ENCODE measurements around the gene TMEM176A.

The TMEM176A gene

DNA sequence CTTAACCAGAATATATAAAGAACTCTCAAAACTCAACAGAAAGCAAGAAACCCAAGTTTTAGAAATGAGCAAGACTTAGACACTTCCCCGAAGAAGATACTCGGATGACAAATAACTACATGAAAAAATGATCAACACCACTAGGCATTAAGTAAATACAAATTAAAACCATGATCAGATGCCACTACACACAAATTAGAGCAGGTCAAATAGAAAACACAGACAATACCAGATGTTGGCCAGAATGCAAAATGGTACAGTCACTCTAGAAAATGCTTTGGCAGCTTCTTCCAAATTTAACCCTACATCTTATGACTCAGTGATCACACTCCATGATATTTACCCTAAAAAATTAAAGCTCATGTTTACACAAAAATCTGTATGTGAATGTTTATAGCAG is 18.4 kb downstream of the TMEM176A start:
- TF ChIP-seq USF1 (IDR thresholded peaks at IDR 0.05) (no peak), CEBPB (IDR thresholded peaks at IDR 0.05) (no peak), EGR1 (IDR thresholded peaks at IDR 0.05) (no peak), FOXM1 (IDR thresholded peaks at IDR 0.05; ENCODE audit: borderline replicate concordance, low read depth) (no peak), CREB1 (IDR thresholded peaks at IDR 0.05; ENCODE audit: low read depth) (no peak)

GRCh38 chr7:150820148-150820547 is 19.6 kb downstream of the TMEM176A start:
- TF ChIP-seq CREB1 (IDR thresholded peaks at IDR 0.05; ENCODE audit: low read depth) = no peak
- TF ChIP-seq, protein P1, sequence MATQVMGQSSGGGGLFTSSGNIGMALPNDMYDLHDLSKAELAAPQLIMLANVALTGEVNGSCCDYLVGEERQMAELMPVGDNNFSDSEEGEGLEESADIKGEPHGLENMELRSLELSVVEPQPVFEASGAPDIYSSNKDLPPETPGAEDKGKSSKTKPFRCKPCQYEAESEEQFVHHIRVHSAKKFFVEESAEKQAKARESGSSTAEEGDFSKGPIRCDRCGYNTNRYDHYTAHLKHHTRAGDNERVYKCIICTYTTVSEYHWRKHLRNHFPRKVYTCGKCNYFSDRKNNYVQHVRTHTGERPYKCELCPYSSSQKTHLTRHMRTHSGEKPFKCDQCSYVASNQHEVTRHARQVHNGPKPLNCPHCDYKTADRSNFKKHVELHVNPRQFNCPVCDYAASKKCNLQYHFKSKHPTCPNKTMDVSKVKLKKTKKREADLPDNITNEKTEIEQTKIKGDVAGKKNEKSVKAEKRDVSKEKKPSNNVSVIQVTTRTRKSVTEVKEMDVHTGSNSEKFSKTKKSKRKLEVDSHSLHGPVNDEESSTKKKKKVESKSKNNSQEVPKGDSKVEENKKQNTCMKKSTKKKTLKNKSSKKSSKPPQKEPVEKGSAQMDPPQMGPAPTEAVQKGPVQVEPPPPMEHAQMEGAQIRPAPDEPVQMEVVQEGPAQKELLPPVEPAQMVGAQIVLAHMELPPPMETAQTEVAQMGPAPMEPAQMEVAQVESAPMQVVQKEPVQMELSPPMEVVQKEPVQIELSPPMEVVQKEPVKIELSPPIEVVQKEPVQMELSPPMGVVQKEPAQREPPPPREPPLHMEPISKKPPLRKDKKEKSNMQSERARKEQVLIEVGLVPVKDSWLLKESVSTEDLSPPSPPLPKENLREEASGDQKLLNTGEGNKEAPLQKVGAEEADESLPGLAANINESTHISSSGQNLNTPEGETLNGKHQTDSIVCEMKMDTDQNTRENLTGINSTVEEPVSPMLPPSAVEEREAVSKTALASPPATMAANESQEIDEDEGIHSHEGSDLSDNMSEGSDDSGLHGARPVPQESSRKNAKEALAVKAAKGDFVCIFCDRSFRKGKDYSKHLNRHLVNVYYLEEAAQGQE (IDR thresholded peaks at IDR 0.05; ENCODE audit: low read depth) = no peak

DNA sequence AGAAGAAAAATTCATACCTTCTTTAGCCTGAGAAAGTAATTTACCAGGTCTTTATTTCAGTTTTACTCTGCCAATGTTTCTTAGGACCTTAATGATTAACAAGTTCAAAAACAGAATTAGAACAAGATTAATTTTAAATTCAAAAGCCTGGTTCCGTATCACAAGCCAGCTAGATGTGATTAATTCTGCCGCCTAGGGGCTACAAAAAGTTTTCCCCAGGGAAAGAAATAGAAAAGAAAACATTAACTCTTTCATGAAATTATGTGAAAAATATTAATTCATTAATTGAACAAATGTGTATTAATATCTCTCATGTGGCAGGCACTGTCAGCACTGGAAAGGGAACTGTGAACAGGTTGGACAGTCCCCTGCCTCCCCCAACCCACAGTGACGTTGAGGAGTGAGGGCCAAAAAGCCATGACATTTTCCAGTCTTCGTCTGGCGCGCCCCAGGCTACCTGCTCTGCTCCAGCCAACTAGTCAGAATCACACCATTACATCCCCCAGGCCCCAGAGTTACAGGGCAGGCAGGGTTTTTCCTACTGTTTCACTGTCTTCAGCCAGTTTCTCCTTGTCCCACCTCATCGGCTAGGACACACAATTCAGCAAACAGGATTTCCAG is 20.1 kb downstream of the TMEM176A start:
- TF ChIP-seq RAD21 (IDR thresholded peaks at IDR 0.05; ENCODE audit: low read depth) = no peak
- no peak for TF ChIP-seq YY1 (IDR thresholded peaks at IDR 0.05; ENCODE audit: low read depth)
- TF ChIP-seq TEAD4 (IDR thresholded peaks at IDR 0.05) = no peak
- TF ChIP-seq EGR1 (IDR thresholded peaks at IDR 0.05) = no peak
- TF ChIP-seq CEBPB (IDR thresholded peaks at IDR 0.05) = no peak
- TF ChIP-seq TCF12 (IDR thresholded peaks at IDR 0.05; ENCODE audit: low read depth) = no peak
- no peak for TF ChIP-seq ZBTB7A (IDR thresholded peaks at IDR 0.05; ENCODE audit: low read depth)
- TF ChIP-seq CREB1 (IDR thresholded peaks at IDR 0.05; ENCODE audit: low read depth) = no peak

GRCh38 chr7:150823043-150823442 is 22.5 kb downstream of the TMEM176A start:
- TF ChIP-seq TAF1 (IDR thresholded peaks at IDR 0.05; ENCODE audit: low read depth) (no peak), RAD21 (IDR thresholded peaks at IDR 0.05; ENCODE audit: low read depth) (no peak), FOXM1 (IDR thresholded peaks at IDR 0.05; ENCODE audit: borderline replicate concordance, low read depth) (no peak), YY1 (IDR thresholded peaks at IDR 0.05; ENCODE audit: low read depth) (no peak), ZBTB7A (IDR thresholded peaks at IDR 0.05; ENCODE audit: low read depth) (no peak), CREB1 (IDR thresholded peaks at IDR 0.05; ENCODE audit: low read depth) (no peak), CEBPB (IDR thresholded peaks at IDR 0.05) (no peak), USF1 (IDR thresholded peaks at IDR 0.05) (no peak), TEAD4 (IDR thresholded peaks at IDR 0.05) (no peak), TCF12 (IDR thresholded peaks at IDR 0.05; ENCODE audit: low read depth) (no peak), EGR1 (IDR thresholded peaks at IDR 0.05) (no peak), MAX (IDR thresholded peaks at IDR 0.05) (no peak), EP300 (IDR thresholded peaks at IDR 0.05; ENCODE audit: borderline replicate concordance) (no peak)
- TF ChIP-seq, protein P1 (IDR thresholded peaks at IDR 0.05; ENCODE audit: low read depth) = no peak

DNA sequence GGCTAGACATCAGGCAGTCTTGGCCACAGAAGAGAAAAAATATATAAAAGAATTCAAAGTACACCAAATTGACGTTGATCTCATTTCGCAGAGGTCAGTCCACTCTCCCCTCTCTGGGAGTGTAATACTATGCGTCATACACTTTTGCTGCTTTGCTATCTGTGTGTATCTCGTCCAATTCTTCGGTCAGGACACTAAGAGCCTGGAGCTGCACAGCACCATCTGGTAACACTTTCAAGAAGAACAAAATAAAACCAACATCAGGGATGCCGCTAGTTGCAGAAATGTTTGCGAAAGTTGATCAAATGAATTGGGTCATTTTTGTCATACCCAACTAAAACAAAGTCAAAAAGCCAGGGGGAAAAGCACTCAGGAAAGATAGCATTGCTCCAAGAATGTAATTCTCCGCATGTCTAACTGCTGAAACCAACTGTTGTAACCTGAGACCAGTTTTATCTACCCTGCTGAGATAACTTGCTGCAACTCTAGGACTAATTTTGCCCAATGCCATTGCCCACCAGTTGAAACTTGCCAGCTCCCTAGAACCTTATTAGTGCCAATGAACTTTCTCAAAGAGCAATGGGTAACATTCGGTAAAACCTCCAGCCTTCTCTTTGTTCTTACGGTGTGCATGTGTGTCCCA is 23.0 kb downstream of the TMEM176A start:
- TF ChIP-seq CREB1 (IDR thresholded peaks at IDR 0.05; ENCODE audit: low read depth) = no peak
- no peak for TF ChIP-seq TEAD4 (IDR thresholded peaks at IDR 0.05)

- TF ChIP-seq ZBTB7A (IDR thresholded peaks at IDR 0.05; ENCODE audit: low read depth) (no peak), USF1 (IDR thresholded peaks at IDR 0.05) (no peak), RAD21 (IDR thresholded peaks at IDR 0.05; ENCODE audit: low read depth) (no peak), CREB1 (IDR thresholded peaks at IDR 0.05; ENCODE audit: low read depth) (no peak), EP300 (IDR thresholded peaks at IDR 0.05; ENCODE audit: borderline replicate concordance) (no peak), TEAD4 (IDR thresholded peaks at IDR 0.05) (no peak), CEBPB (IDR thresholded peaks at IDR 0.05) (no peak), EGR1 (IDR thresholded peaks at IDR 0.05) (no peak), YY1 (IDR thresholded peaks at IDR 0.05; ENCODE audit: low read depth) (no peak), TAF1 (IDR thresholded peaks at IDR 0.05; ENCODE audit: low read depth) (no peak), FOXM1 (IDR thresholded peaks at IDR 0.05; ENCODE audit: borderline replicate concordance, low read depth) (no peak), TCF12 (IDR thresholded peaks at IDR 0.05; ENCODE audit: low read depth) (no peak), MAX (IDR thresholded peaks at IDR 0.05) (no peak)
- TF ChIP-seq, protein P1 (IDR thresholded peaks at IDR 0.05; ENCODE audit: low read depth) = no peak
Measured at GRCh38 chr7:150824379-150825177, 24.0 kb downstream of the TMEM176A start.
